ENCODE results near the gene LNP1.

DNA sequence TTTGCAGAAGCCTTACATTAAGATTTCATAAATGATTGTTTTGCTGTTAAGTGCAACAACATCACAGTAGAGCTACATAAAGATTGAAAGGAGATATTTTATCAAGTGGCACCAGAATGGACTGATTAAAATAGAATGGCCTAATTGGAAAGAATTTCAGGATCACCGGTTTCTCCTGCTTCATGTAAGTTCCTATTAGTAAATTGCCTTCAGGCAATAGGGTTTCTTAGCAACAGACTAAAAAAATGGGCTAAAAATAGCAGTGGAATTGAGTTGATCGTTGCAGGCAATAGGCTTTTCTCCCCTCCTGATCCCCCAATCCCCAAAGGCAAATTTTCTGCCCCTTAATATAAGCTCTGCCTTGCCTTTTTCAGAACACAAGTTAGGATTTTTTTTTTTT lies 917 bp downstream of the LNP1 start:
- TF ChIP-seq, protein P1, sequence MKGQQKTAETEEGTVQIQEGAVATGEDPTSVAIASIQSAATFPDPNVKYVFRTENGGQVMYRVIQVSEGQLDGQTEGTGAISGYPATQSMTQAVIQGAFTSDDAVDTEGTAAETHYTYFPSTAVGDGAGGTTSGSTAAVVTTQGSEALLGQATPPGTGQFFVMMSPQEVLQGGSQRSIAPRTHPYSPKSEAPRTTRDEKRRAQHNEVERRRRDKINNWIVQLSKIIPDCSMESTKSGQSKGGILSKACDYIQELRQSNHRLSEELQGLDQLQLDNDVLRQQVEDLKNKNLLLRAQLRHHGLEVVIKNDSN (CRISPR knock-in tag; IDR thresholded peaks at IDR 0.05) = no peak
- TF ChIP-seq, protein P2, sequence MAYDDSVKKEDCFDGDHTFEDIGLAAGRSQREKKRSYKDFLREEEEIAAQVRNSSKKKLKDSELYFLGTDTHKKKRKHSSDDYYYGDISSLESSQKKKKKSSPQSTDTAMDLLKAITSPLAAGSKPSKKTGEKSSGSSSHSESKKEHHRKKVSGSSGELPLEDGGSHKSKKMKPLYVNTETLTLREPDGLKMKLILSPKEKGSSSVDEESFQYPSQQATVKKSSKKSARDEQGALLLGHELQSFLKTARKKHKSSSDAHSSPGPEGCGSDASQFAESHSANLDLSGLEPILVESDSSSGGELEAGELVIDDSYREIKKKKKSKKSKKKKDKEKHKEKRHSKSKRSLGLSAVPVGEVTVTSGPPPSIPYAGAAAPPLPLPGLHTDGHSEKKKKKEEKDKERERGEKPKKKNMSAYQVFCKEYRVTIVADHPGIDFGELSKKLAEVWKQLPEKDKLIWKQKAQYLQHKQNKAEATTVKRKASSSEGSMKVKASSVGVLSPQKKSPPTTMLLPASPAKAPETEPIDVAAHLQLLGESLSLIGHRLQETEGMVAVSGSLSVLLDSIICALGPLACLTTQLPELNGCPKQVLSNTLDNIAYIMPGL (CRISPR knock-in tag; IDR thresholded peaks at IDR 0.05) = no peak
- no peak for TF ChIP-seq ZC3H4 (CRISPR knock-in tag; IDR thresholded peaks at IDR 0.05; ENCODE audit: borderline replicate concordance)
- no peak for TF ChIP-seq ZZZ3 (IDR thresholded peaks at IDR 0.05)
- TF ChIP-seq ATF7 (IDR thresholded peaks at IDR 0.05) = no peak
- TF ChIP-seq BRCA1 (IDR thresholded peaks at IDR 0.05) = no peak
- TF ChIP-seq BRCA1 (CRISPR knock-in tag; IDR thresholded peaks at IDR 0.05) = no peak
- TF ChIP-seq, protein P3, sequence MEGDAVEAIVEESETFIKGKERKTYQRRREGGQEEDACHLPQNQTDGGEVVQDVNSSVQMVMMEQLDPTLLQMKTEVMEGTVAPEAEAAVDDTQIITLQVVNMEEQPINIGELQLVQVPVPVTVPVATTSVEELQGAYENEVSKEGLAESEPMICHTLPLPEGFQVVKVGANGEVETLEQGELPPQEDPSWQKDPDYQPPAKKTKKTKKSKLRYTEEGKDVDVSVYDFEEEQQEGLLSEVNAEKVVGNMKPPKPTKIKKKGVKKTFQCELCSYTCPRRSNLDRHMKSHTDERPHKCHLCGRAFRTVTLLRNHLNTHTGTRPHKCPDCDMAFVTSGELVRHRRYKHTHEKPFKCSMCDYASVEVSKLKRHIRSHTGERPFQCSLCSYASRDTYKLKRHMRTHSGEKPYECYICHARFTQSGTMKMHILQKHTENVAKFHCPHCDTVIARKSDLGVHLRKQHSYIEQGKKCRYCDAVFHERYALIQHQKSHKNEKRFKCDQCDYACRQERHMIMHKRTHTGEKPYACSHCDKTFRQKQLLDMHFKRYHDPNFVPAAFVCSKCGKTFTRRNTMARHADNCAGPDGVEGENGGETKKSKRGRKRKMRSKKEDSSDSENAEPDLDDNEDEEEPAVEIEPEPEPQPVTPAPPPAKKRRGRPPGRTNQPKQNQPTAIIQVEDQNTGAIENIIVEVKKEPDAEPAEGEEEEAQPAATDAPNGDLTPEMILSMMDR (IDR thresholded peaks at IDR 0.05 in 2 of 3, conservative IDR thresholded peaks at IDR 0.05 in 1 of 3; ENCODE audit: insufficient read depth in 2 of 3, low read depth in 1 of 3, low read length in 3 of 3) = no peak
- TF ChIP-seq ETV5 (CRISPR knock-in tag; IDR thresholded peaks at IDR 0.05; ENCODE audit: low read depth) = no peak
- TF ChIP-seq CBX1 (IDR thresholded peaks at IDR 0.05; ENCODE audit: low read depth) = no peak
- no peak for TF ChIP-seq STAT5B (CRISPR knock-in tag; IDR thresholded peaks at IDR 0.05)
- TF ChIP-seq EP300 (IDR thresholded peaks at IDR 0.05; ENCODE audit: low read length) = no peak
- no peak for TF ChIP-seq KAT2B (IDR thresholded peaks at IDR 0.05; ENCODE audit: low read depth, low read length)
- no peak for TF ChIP-seq SRSF1 (IDR thresholded peaks at IDR 0.05; ENCODE audit: low read depth, low read length)

Measured in K562 (cell line).